Stomach smooth muscle (tissue), 2 donors: ENCODE measurements around the gene SLF1.

Experiments used
- H3K27ac ChIP-seq: one replicate; pipeline ENCODE4 v1.7.0; 2013; ENCODE audit warnings: mild to moderate bottlenecking, low read length, inconsistent platforms
- H3K27me3 ChIP-seq, 2 donors: one replicate each; pipeline ENCODE4 v1.7.0; 2013; ENCODE audit warnings: low read length in 2 of 2; ENCODE audit not compliant: insufficient read depth in 2 of 2, control insufficient read depth in 1 of 2
- H3K36me3 ChIP-seq, 2 donors: one replicate each; pipeline ENCODE4 v1.7.0; 2013; ENCODE audit warnings: low read length in 2 of 2; ENCODE audit not compliant: control insufficient read depth in 2 of 2, insufficient read depth in 2 of 2
- H3K4me1 ChIP-seq: one replicate; pipeline ENCODE4 v1.7.0; 2013; ENCODE audit warnings: low read length; ENCODE audit not compliant: control insufficient read depth, insufficient read depth
- H3K4me3 ChIP-seq, 2 donors: one replicate each; pipeline ENCODE4 v1.7.0; 2013; ENCODE audit warnings: low read length in 2 of 2
- H3K9ac ChIP-seq, 2 donors: one replicate each; pipeline ENCODE4 v1.7.0; 2013; ENCODE audit warnings: low read length in 2 of 2, mild to moderate bottlenecking in 1 of 2
- H3K9me3 ChIP-seq, 2 donors: one replicate each; pipeline ENCODE4 v1.7.0; 2013; ENCODE audit warnings: low read length in 2 of 2; ENCODE audit not compliant: control insufficient read depth in 2 of 2
- donor health status: healthy.
- donor health status: Pancreatic carcinoma.

SLF1 gene

DNA sequence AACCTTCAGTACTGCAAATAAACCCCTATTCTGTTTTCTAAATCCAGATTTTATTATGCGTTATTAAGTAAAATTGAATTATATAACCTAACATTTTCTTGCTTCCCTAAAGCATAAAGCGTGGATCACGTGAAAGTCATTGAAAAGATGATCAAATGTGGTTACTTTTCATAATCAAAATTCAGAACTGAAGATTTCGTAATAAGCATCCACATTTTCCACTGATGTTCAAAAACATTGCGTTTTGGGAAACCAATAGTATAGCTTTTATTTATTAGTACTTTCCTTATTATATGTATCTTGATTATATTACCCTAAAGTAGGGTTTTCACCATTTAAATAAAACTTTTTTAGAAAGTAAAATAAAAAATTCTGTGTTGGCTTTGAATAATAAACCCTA lies 1.8 kb downstream of the SLF1 start:
- H3K27me3 ChIP-seq: no peaks in the 10 kb centered on the region
- H3K36me3 ChIP-seq: no peaks in the 10 kb centered on the region
- H3K9me3 ChIP-seq: no peaks in the 10 kb centered on the region
- H3K9ac ChIP-seq: no peak overlapping the region
- H3K4me1 ChIP-seq: no peaks in the 10 kb centered on the region
- no peak overlapping the region for H3K4me3 ChIP-seq
- no peak overlapping the region for H3K27ac ChIP-seq

DNA sequence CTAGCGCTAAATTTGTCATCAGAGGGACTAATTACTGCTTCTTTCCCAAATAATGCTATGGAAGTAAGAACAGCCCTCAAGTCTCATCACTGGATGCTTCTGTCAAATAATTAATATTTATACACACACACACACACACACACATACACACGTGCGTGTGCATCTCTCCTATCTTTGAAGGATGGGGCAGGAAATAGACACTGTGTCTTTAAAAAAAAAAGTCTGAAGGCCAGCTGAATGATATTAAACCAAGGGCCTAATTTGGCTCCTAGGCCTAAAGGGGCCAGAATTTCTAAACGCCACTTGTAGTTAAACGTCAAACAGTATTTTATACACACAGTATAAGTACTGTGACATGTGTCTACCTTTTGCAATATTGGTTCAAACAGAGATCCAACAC lies 3.3 kb downstream of the SLF1 start:
- Histone ChIP-seq H3K4me1 (no peaks in the 10 kb centered on the region), H3K36me3 (no peaks in the 10 kb centered on the region), H3K27me3 (no peaks in the 10 kb centered on the region), H3K4me3 (peak overlapping the region in 1 of 2 donors; percentile 19), H3K27ac (no peak overlapping the region), H3K9ac (peak overlapping the region in 1 of 2 donors; percentile 44), H3K9me3 (no peaks in the 10 kb centered on the region)

DNA sequence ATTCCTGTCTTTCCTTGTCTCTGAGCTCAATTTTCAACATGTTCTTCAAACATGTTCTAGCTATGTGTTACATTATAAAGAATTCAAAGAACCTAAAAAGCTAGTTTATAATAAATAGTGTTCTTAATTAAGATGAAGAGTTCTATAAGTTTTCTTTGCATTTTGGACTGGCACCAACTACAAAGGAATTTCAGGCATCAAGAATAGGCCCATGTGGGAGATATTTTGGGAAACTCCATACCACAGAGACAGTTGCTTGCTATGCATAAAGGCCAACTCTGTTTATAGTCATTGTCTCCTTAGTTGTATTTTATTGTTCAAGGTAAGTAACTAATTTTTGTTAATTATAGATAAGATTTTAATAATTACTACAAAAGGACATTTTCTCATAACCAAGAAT lies 4.5 kb downstream of the SLF1 start:
- Histone ChIP-seq H3K4me3 (no peak overlapping the region), H3K36me3 (no peaks in the 10 kb centered on the region), H3K9me3 (no peaks in the 10 kb centered on the region), H3K4me1 (no peaks in the 10 kb centered on the region), H3K27ac (no peak overlapping the region), H3K9ac (no peak overlapping the region), H3K27me3 (no peaks in the 10 kb centered on the region)

DNA sequence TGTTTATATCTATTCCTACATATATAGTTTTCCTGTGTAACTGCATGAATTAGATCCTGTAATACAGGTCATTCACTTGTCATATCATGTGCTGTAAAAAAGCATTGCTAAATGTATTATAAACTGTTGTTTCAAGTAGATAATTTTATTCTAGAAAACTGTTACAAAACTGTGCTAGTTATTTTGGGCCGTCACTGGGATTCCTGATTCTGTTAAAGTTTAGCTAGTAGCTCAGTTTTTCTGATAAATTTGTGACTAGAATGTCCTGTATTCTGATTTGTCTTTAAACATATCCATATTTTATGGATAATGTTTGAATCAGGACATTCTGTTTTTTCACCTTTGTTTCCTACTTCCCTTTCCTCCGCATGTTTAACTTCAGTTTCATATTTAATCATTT lies 5.4 kb downstream of the SLF1 start:
- H3K4me1 ChIP-seq: no peaks in the 10 kb centered on the region
- no peak overlapping the region for H3K27ac ChIP-seq
- H3K9ac ChIP-seq: no peak overlapping the region
- H3K9me3 ChIP-seq: no peaks in the 10 kb centered on the region
- no peaks in the 10 kb centered on the region for H3K27me3 ChIP-seq
- no peak overlapping the region for H3K4me3 ChIP-seq
- H3K36me3 ChIP-seq: no peaks in the 10 kb centered on the region

DNA sequence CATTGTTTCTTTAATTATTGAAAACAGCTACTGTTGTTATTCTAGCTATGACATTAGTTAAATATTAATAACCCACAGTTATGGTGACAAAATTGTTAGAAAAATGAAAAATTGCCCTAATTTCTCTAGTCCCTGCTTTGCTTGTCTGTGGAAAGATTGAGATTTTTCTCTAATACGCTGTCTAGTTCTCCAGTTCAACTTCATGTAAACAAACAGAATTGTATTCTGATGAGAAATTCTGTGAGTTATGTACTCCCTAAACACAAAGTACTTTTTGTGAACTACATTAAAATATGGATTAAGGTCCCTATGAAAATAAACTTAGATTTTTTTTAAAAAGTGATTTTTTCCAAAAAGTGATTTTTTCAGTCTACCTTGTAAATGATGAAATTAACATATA lies 8.7 kb downstream of the SLF1 start:
- H3K9me3 ChIP-seq: no peaks in the 10 kb centered on the region
- no peak overlapping the region for H3K9ac ChIP-seq
- no peak overlapping the region for H3K27ac ChIP-seq

DNA sequence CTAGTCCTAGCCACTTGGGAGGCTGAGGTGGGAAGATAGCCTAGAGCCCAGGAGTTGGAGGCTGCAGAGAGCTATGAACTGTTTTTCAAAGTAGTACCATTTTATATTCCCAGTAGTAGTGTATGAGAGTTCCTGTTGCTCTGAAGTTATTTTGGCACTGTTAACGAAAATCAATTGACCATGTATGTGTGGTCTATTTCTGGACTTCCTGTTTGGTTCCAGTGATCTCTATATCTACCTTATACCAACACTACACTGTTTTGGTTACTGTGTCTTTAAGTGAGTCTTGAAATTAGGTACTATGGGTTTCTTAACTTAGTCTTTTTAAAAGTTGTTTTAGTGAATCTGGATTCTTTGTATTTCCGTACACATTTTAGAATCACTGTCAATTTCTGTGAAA lies 13.6 kb downstream of the SLF1 start:
- H3K27me3 ChIP-seq: no peaks in the 10 kb centered on the region
- H3K4me1 ChIP-seq: no peaks in the 10 kb centered on the region
- H3K27ac ChIP-seq: no peak overlapping the region
- H3K9ac ChIP-seq: no peak overlapping the region
- H3K36me3 ChIP-seq: peaks cover 4 to 7% of the 10 kb centered on the region in 2 donors
- H3K9me3 ChIP-seq: no peaks in the 10 kb centered on the region
- H3K4me3 ChIP-seq: no peak overlapping the region

More for the DNA sequence above, 8.7 kb downstream of the SLF1 start:
- H3K36me3 ChIP-seq: peaks cover 4 to 7% of the 10 kb centered on the region in 2 donors
- no peaks in the 10 kb centered on the region for H3K4me1 ChIP-seq
- no peaks in the 10 kb centered on the region for H3K27me3 ChIP-seq
- H3K4me3 ChIP-seq: no peak overlapping the region

DNA sequence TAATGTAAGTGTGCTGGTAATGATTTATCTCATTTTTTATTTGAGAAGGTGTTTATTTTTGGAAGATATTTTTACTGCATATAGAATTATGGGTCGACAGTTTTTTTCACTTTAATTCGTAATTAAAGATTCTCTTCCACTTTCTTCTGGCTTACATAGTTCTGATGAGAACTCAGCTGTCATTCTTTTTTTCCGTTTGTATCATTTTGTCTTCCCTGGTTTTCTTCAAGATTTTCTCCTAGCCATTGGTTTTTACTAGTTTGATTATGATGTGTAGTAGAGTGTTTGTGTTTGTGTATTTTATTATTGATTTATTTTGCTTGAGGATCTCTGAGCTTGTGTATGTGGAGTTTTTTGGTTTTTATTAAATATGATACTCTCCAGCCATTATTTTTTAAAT lies 21.7 kb downstream of the SLF1 start:
- H3K4me3 ChIP-seq: no peak overlapping the region
- H3K4me1 ChIP-seq: no peaks in the 10 kb centered on the region
- no peak overlapping the region for H3K27ac ChIP-seq
- peaks cover 0 to 4% of the 10 kb centered on the region in 2 donors for H3K36me3 ChIP-seq
- no peaks in the 10 kb centered on the region for H3K27me3 ChIP-seq
- H3K9ac ChIP-seq: no peak overlapping the region
- H3K9me3 ChIP-seq: no peaks in the 10 kb centered on the region

DNA sequence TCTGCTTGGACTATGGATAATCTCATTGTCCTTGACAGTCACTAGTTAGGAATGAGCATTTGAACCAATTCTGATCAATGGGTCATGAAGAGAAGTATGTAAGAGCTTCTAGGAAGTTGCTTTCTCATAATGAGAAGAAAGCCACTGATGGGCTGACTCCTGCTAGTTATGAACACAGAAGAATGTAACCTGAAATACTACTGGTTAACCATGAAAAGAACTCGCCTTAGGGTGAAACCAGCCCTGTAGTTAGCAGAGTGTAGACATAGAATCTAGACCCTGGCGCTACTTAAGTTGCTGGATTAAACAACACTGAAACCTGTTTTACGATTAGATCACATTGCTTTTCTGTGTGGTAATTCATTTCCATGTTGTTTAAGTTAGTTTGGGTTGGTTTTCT lies 26.6 kb downstream of the SLF1 start:
- no peaks in the 10 kb centered on the region for H3K27me3 ChIP-seq
- H3K9me3 ChIP-seq: no peaks in the 10 kb centered on the region
- no peaks in the 10 kb centered on the region for H3K36me3 ChIP-seq
- H3K9ac ChIP-seq: no peak overlapping the region
- no peak overlapping the region for H3K4me3 ChIP-seq
- no peaks in the 10 kb centered on the region for H3K4me1 ChIP-seq
- H3K27ac ChIP-seq: no peak overlapping the region

DNA sequence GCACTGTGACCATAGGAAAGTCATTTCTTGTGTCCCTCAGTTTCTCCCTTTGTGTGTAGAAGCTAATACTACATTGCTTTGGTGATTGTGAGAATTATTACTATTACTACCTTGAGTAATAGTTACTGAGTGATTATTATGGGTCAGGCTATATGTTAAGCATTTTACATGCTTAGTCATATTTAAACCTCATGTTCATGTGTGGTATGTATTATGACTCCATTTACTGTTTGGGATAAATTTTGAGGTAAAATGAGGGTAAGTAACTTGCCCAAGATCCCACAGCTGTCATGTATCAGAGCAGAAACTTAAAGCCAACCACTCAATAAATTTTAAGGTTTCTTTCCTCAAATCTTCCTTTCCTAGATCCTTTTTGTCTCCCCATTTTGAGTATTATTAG lies 28.3 kb downstream of the SLF1 start:
- H3K36me3 ChIP-seq: no peaks in the 10 kb centered on the region
- H3K27me3 ChIP-seq: no peaks in the 10 kb centered on the region
- H3K4me3 ChIP-seq: no peak overlapping the region
- no peak overlapping the region for H3K27ac ChIP-seq
- no peak overlapping the region for H3K9ac ChIP-seq
- no peaks in the 10 kb centered on the region for H3K4me1 ChIP-seq
- H3K9me3 ChIP-seq: no peaks in the 10 kb centered on the region

DNA sequence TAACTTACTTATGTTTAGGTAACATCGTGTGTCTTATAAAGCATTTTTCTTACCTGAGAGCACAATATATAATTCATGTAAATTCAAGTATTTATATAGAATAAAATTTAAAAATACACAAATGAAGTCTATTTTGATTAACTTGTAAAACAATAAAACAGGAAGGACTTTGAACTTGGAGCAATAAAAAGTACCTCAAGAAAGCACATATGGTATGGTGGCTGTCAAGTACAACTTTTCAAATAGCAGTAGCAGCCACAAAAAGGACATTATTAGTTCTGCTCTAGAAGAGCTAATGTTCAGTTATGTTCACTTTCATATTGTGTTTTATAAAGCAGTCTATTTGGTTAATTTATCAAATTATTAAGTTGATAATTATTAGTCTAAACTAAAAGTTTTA lies 31.4 kb downstream of the SLF1 start:
- no peaks in the 10 kb centered on the region for H3K27me3 ChIP-seq
- H3K9ac ChIP-seq: no peak overlapping the region
- H3K4me3 ChIP-seq: no peak overlapping the region
- no peaks in the 10 kb centered on the region for H3K4me1 ChIP-seq
- peaks cover 0 to under 1% of the 10 kb centered on the region in 2 donors for H3K36me3 ChIP-seq
- H3K27ac ChIP-seq: no peak overlapping the region
- H3K9me3 ChIP-seq: no peaks in the 10 kb centered on the region

DNA sequence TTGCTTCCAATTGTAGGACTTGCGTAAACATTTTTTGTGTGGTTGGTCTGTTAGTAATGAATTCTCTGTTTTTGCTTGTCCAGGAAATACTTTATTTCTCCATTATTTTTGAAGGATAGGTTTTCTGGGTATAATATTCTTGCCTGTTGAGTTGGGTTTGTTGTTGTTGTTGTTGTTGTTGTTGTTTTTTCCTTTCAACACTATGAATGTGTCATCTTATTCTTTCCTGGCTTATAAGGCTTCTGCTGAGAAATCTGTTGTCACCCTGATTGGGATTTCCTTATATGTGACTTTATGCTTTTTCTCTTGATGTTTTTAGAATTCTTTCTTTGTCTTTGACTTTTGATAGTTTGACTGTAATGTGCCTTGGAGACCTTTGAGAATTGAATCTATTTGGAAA lies 39.8 kb downstream of the SLF1 start:
- Histone ChIP-seq H3K36me3 (peaks cover 0 to 3% of the 10 kb centered on the region in 2 donors), H3K27me3 (no peaks in the 10 kb centered on the region), H3K4me3 (no peak overlapping the region), H3K27ac (no peak overlapping the region), H3K4me1 (no peaks in the 10 kb centered on the region), H3K9me3 (no peaks in the 10 kb centered on the region), H3K9ac (no peak overlapping the region)

DNA sequence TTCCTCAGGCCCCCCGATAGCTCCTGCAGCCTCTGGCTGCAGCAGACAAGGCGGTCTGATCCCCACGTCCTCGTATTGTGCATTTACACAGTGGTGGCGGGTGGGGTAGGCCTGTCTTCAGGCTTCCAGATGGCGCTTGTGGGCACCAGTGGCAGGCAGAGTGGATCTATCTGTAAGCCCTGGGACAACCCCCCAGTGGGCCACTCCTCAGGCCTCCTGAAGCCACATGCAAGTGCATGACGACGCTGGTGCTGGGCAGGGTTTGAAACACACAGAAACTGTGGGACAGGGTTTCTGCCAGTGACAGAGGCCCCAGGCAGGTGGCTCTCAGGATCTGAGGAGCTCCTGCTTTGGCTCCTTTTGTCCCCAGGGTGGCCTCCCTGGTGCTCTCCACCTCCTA lies 42.0 kb downstream of the SLF1 start:
- Histone ChIP-seq H3K9me3 (no peaks in the 10 kb centered on the region), H3K4me3 (no peak overlapping the region), H3K27me3 (no peaks in the 10 kb centered on the region), H3K9ac (no peak overlapping the region), H3K36me3 (no peaks in the 10 kb centered on the region), H3K4me1 (no peaks in the 10 kb centered on the region), H3K27ac (no peak overlapping the region)
